ENCODE measurements around the gene HDAC3.

HDAC3 gene

DNA sequence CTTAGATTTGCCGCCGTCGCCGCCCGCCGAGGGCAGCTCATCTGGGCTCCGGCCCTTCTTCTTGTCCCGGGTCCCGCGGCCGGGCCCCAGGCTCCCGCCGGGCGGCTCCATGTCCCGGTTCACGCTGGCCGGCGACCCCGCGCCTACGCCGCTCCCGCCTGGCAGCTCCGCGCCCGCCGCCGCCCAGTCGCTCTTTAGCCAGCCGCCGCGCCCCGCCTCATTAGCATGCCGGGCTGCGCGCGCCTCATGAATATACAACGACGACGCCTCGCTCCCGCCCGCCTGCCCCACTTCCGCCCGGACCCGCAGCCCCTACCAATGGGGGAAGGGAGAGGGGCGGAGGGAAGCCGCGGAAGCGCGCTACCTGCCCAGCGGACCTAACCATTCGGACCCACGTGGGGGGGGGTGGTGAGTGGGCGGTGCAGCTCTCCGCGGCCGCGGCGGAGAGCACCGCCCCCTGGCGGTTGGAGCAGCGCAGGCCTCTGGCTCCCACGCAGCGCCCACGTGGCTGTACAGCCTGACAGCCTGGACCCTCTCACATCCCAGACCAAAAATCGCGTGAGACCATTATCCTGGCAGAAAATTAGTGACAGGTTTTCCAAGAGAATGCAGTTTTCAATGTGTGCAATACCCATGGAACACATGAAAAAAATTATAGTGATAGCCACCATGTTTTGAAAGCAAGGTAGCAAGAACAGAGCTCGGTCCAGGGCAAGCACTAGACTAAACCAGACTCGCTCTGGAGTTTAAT lies 17.7 kb downstream of the HDAC3 start, which contains the start of gene DIAPH1 (continued):
- TF ChIP-seq, protein P1, sequence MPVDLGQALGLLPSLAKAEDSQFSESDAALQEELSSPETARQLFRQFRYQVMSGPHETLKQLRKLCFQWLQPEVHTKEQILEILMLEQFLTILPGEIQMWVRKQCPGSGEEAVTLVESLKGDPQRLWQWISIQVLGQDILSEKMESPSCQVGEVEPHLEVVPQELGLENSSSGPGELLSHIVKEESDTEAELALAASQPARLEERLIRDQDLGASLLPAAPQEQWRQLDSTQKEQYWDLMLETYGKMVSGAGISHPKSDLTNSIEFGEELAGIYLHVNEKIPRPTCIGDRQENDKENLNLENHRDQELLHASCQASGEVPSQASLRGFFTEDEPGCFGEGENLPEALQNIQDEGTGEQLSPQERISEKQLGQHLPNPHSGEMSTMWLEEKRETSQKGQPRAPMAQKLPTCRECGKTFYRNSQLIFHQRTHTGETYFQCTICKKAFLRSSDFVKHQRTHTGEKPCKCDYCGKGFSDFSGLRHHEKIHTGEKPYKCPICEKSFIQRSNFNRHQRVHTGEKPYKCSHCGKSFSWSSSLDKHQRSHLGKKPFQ (tag by site-specific recombination; IDR thresholded peaks at IDR 0.05) = no peak
- TF ChIP-seq ZNF426 (tag by site-specific recombination; IDR thresholded peaks at IDR 0.05) (no peak), ZNF221 (tag by site-specific recombination; IDR thresholded peaks at IDR 0.05; ENCODE audit: borderline replicate concordance) (no peak), ZNF366 (tag by site-specific recombination; conservative IDR thresholded peaks at IDR 0.05) (no peak), ZNF341 (tag by site-specific recombination; IDR thresholded peaks at IDR 0.05; ENCODE audit: low read depth) (peak; percentile 88), ZNF404 (tag by site-specific recombination; IDR thresholded peaks at IDR 0.05) (no peak), ZBTB17 (tag by site-specific recombination; IDR thresholded peaks at IDR 0.05) (peak; percentile 57; the same call in 1 of the 2 replicates), ZNF391 (tag by site-specific recombination; IDR thresholded peaks at IDR 0.05; ENCODE audit: borderline replicate concordance, low read depth) (peak; percentile 59; the same call in 1 of the 2 replicates), ZNF660 (tag by site-specific recombination; IDR thresholded peaks at IDR 0.05) (peak; percentile 92), ZNF24 (tag by site-specific recombination; IDR thresholded peaks at IDR 0.05) (peak; percentile 88), ZNF791 (tag by site-specific recombination; IDR thresholded peaks at IDR 0.05) (no peak), ZEB2 (tag by site-specific recombination; IDR thresholded peaks at IDR 0.05) (peak; percentile 97), ZNF239 (tag by site-specific recombination; IDR thresholded peaks at IDR 0.05) (no peak), ZBTB7A (tag by site-specific recombination; IDR thresholded peaks at IDR 0.05; ENCODE audit: low read depth) (peak; percentile 90; the same call in 1 of the 2 replicates), ZNF768 (tag by site-specific recombination; IDR thresholded peaks at IDR 0.05) (no peak), ZNF600 (tag by site-specific recombination; IDR thresholded peaks at IDR 0.05) (no peak), HOXC10 (CRISPR knock-in tag; IDR thresholded peaks at IDR 0.05) (no peak), YY2 (tag by site-specific recombination; IDR thresholded peaks at IDR 0.05) (peak; percentile 89), ZNF76 (tag by site-specific recombination; IDR thresholded peaks at IDR 0.05; ENCODE audit: borderline replicate concordance, low read depth) (peak; percentile 77), ZNF707 (tag by site-specific recombination; IDR thresholded peaks at IDR 0.05) (no peak), ZBTB20 (tag by site-specific recombination; IDR thresholded peaks at IDR 0.05) (no peak), SCRT1 (tag by site-specific recombination; IDR thresholded peaks at IDR 0.05; ENCODE audit: borderline replicate concordance) (no peak), KLF7 (tag by site-specific recombination; IDR thresholded peaks at IDR 0.05; ENCODE audit: borderline replicate concordance) (peak; percentile 92), ZNF202 (tag by site-specific recombination; IDR thresholded peaks at IDR 0.05; ENCODE audit: borderline replicate concordance) (no peak)
- TF ChIP-seq, protein P2, sequence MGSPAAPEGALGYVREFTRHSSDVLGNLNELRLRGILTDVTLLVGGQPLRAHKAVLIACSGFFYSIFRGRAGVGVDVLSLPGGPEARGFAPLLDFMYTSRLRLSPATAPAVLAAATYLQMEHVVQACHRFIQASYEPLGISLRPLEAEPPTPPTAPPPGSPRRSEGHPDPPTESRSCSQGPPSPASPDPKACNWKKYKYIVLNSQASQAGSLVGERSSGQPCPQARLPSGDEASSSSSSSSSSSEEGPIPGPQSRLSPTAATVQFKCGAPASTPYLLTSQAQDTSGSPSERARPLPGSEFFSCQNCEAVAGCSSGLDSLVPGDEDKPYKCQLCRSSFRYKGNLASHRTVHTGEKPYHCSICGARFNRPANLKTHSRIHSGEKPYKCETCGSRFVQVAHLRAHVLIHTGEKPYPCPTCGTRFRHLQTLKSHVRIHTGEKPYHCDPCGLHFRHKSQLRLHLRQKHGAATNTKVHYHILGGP (tag by site-specific recombination; IDR thresholded peaks at IDR 0.05) = no peak
- TF ChIP-seq, protein P3, sequence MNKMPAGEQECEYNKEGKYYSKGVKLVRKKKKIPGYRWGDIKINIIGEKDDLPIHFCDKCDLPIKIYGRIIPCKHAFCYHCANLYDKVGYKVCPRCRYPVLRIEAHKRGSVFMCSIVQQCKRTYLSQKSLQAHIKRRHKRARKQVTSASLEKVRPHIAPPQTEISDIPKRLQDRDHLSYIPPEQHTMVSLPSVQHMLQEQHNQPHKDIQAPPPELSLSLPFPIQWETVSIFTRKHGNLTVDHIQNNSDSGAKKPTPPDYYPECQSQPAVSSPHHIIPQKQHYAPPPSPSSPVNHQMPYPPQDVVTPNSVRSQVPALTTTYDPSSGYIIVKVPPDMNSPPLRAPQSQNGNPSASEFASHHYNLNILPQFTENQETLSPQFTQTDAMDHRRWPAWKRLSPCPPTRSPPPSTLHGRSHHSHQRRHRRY (tag by site-specific recombination; IDR thresholded peaks at IDR 0.05) = no peak
- TF ChIP-seq, protein P4, sequence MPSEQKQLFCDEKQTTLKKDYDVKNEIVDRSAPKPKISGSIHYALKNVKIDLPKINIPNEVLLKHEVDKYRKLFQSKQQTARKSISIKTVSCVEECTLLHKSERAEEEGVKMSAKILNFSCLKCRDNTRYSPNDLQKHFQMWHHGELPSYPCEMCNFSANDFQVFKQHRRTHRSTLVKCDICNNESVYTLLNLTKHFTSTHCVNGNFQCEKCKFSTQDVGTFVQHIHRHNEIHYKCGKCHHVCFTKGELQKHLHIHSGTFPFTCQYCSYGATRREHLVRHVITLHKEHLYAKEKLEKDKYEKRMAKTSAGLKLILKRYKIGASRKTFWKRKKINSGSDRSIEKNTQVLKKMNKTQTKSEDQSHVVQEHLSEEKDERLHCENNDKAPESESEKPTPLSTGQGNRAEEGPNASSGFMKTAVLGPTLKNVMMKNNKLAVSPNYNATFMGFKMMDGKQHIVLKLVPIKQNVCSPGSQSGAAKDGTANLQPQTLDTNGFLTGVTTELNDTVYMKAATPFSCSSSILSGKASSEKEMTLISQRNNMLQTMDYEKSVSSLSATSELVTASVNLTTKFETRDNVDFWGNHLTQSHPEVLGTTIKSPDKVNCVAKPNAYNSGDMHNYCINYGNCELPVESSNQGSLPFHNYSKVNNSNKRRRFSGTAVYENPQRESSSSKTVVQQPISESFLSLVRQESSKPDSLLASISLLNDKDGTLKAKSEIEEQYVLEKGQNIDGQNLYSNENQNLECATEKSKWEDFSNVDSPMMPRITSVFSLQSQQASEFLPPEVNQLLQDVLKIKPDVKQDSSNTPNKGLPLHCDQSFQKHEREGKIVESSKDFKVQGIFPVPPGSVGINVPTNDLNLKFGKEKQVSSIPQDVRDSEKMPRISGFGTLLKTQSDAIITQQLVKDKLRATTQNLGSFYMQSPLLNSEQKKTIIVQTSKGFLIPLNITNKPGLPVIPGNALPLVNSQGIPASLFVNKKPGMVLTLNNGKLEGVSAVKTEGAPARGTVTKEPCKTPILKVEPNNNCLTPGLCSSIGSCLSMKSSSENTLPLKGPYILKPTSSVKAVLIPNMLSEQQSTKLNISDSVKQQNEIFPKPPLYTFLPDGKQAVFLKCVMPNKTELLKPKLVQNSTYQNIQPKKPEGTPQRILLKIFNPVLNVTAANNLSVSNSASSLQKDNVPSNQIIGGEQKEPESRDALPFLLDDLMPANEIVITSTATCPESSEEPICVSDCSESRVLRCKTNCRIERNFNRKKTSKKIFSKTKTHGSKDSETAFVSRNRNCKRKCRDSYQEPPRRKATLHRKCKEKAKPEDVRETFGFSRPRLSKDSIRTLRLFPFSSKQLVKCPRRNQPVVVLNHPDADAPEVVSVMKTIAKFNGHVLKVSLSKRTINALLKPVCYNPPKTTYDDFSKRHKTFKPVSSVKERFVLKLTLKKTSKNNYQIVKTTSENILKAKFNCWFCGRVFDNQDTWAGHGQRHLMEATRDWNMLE (tag by site-specific recombination; conservative IDR thresholded peaks at IDR 0.05; ENCODE audit: low read depth) = 0 out of 2 replicates have a peak, but pooled peaks have one; percentile 38
- TF ChIP-seq, protein P5, sequence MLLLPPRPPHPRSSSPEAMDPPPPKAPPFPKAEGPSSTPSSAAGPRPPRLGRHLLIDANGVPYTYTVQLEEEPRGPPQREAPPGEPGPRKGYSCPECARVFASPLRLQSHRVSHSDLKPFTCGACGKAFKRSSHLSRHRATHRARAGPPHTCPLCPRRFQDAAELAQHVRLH (tag by site-specific recombination; IDR thresholded peaks at IDR 0.05) = peak; percentile 81

Measured in HEK293 (cell line).